Measurements from ENCODE around the gene MYBPC2. TPM values are rescaled to one million over a fixed set of nuclear protein-coding genes. Genes with fewer than 3 reads are reported as not detected.

The MYBPC2 gene
- polyA plus RNA-seq, 4 donors, result 0.43 to 2.7 (median 0.75) TPM

- no peak for DNase-seq (ENCODE audit: low read depth in 4 of 4, low spot score in 3 of 4)
Measured at GRCh38 chr19:50495020-50495531, 62.4 kb downstream of the MYBPC2 start.

GRCh38 chr19:50496189-50497021 lies 63.7 kb downstream of the MYBPC2 start:
- no peak for DNase-seq (ENCODE audit: low read depth in 4 of 4, low spot score in 3 of 4)

- DNase-seq (ENCODE audit: low read depth in 4 of 4, low spot score in 3 of 4), result no peak
Measured at GRCh38 chr19:50497022-50497405, 64.3 kb downstream of the MYBPC2 start.

GRCh38 chr19:50498219-50499056 lies 65.7 kb downstream of the MYBPC2 start:
- DNase-seq (ENCODE audit: low read depth in 4 of 4, low spot score in 3 of 4), result no peak

GRCh38 chr19:50500060-50500752 lies 67.5 kb downstream of the MYBPC2 start:
- no peak for DNase-seq (ENCODE audit: low read depth in 4 of 4, low spot score in 3 of 4)

GRCh38 chr19:50500753-50501151 lies 68.1 kb downstream of the MYBPC2 start:
- DNase-seq (ENCODE audit: low read depth in 4 of 4, low spot score in 3 of 4), result no peak

- DNase-seq (ENCODE audit: low read depth in 4 of 4, low spot score in 3 of 4), result no peak
Measured at GRCh38 chr19:50501186-50501567, 68.5 kb downstream of the MYBPC2 start.

GRCh38 chr19:50501568-50502475 lies 69.1 kb downstream of the MYBPC2 start:
- DNase-seq (ENCODE audit: low read depth in 4 of 4, low spot score in 3 of 4), result no peak

GRCh38 chr19:50505856-50506611 lies 73.3 kb downstream of the MYBPC2 start:
- DNase-seq (ENCODE audit: low read depth in 4 of 4, low spot score in 3 of 4), result no peak

GRCh38 chr19:50506700-50507099 lies 74.0 kb downstream of the MYBPC2 start:
- no peak for DNase-seq (ENCODE audit: low read depth in 4 of 4, low spot score in 3 of 4)

GRCh38 chr19:50507376-50507775 lies 74.7 kb downstream of the MYBPC2 start:
- DNase-seq (ENCODE audit: low read depth in 4 of 4, low spot score in 3 of 4), result no peak

- DNase-seq (ENCODE audit: low read depth in 4 of 4, low spot score in 3 of 4), result no peak
Measured at GRCh38 chr19:50508843-50509190, 76.1 kb downstream of the MYBPC2 start.

- DNase-seq (ENCODE audit: low read depth in 4 of 4, low spot score in 3 of 4), result no peak
Measured at GRCh38 chr19:50509366-50509765, 76.7 kb downstream of the MYBPC2 start.

GRCh38 chr19:50510121-50510670 lies 77.5 kb downstream of the MYBPC2 start:
- DNase-seq (ENCODE audit: low read depth in 4 of 4, low spot score in 3 of 4), result no peak

- peak in 1 of 4 donors; percentile 65 for DNase-seq (ENCODE audit: low read depth in 4 of 4, low spot score in 3 of 4)
Measured at GRCh38 chr19:50510700-50511068, 78.0 kb downstream of the MYBPC2 start.

GRCh38 chr19:50511069-50511822 lies 78.6 kb downstream of the MYBPC2 start, which contains the start of gene JOSD2:
JOSD2 (minus strand) TSS chr19:50511191; CDS start chr19:50510431, 760 bp downstream.
- DNase-seq (ENCODE audit: low read depth in 4 of 4, low spot score in 3 of 4), result peak; percentile 95 to 98 (median 98)

GRCh38 chr19:50512112-50512998 lies 79.7 kb downstream of the MYBPC2 start:
- DNase-seq (ENCODE audit: low read depth in 4 of 4, low spot score in 3 of 4), result no peak
